Stimulated activated effector memory CD8-positive, alpha-beta T cell treated with anti-CD3 and anti-CD28 coated beads, Interleukin-12 subunit alpha, Interleukin-12 subunit beta, amount 100 ng/mL, for 72 hours (primary cell): ENCODE results near the gene SLC25A6.
"Not testable (repeated sequence)": the region's sequence is repeated elsewhere in the genome, so short reads cannot be mapped to it uniquely, and the experiment has no call there.

Source experiments
- ATAC-seq: fragments of 150-1000 bp; cut with Tn5 transposase; 2 replicates; pipeline ENCODE4 v1.10.0; 2021
- DNase-seq, 2 donors: peaks; one replicate each; pipeline ENCODE4 v3.0.0; 2021 to 2022; ENCODE audit warnings: low spot score in 2 of 2
- H3K27ac Mint-ChIP-seq: one replicate; pipeline ENCODE4 v1.8.0; 2022; ENCODE audit warnings: mild to moderate bottlenecking, mixed read lengths
- H3K36me3 Mint-ChIP-seq: one replicate; pipeline ENCODE4 v1.8.0; 2022; ENCODE audit warnings: mild to moderate bottlenecking, mixed read lengths
- H3K4me1 Mint-ChIP-seq: one replicate; pipeline ENCODE4 v1.8.0; 2022; ENCODE audit warnings: mixed read lengths
- H3K4me3 Mint-ChIP-seq: one replicate; pipeline ENCODE4 v1.8.0; 2022; ENCODE audit warnings: mild to moderate bottlenecking, mixed read lengths
- H3K9me3 Mint-ChIP-seq: one replicate; pipeline ENCODE4 v1.8.0; 2022; ENCODE audit warnings: mixed read lengths

Gene SLC25A6

GRCh38 chrX:1355131-1356046 lies 36.5 kb downstream of the SLC25A6 start:
- peaks cover 7% of the 10 kb centered on the region for H3K36me3 Mint-ChIP-seq
- peak; percentile 56 for ATAC-seq
- H3K4me1 Mint-ChIP-seq = peaks cover 6% of the 10 kb centered on the region
- DNase-seq = no peak
- peak overlapping the region; percentile 54 for H3K27ac Mint-ChIP-seq
- no peaks in the 10 kb centered on the region for H3K9me3 Mint-ChIP-seq
- H3K4me3 Mint-ChIP-seq = no peak overlapping the region

DNA sequence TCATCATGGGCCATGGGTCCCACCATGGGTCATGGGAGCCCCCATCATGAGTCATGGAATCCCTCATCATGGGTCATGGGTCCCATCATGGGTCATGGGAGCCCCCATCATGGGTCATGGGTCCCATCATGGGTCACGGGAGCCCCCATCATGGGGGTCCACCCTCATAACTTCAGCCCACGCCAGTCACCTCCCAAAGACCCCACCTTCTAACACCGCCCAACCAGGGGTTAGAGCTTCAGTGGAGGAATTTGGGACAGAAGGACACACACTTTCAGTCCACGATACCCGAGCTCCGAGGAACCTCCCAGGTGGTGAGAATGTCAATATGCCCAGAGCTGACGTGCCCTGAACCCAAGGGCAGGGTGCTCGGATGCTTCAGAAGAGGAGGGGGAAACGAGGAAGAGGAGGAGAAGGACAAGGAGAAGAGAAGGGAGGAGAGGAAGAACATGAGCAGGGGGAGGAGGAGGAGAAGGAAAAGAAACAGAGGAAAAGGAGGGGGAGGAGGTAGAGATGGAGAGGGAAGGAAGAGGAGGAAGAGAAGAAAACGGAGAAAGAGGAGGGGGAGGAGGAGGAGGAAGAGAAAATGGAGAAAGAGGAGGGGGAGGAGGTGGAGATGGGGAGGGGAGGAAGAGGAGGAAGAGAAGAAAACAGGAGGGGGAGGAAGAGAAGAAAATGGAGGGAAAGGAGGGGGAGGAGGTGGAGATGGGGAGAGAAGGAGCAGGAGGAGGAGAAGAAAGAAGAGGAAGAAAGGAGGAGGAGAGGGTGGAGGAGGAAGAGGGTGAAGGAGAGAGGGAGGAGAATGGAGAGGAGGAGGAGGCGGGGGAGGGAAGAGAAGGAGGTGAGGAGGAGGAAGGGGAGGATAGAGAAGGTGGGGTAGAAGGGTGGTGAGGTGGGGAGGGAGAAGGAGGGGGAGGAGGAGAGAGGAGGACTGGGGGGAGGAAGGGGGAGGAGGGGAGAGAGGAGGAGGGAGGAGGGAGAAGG lies 37.6 kb downstream of the SLC25A6 start:
- ATAC-seq (no peak), DNase-seq (no peak)
- H3K9me3 Mint-ChIP-seq = no peaks in the 10 kb centered on the region
- peaks cover 6% of the 10 kb centered on the region for H3K4me1 Mint-ChIP-seq
- H3K27ac Mint-ChIP-seq = peak overlapping the region; percentile 54
- H3K4me3 Mint-ChIP-seq = no peak overlapping the region
- no peaks in the 10 kb centered on the region for H3K36me3 Mint-ChIP-seq

- no peaks in the 10 kb centered on the region for H3K9me3 Mint-ChIP-seq
- ATAC-seq (no peak), DNase-seq (no peak)
- H3K36me3 Mint-ChIP-seq = no peaks in the 10 kb centered on the region
- H3K27ac Mint-ChIP-seq = no peak overlapping the region
- peaks cover 6% of the 10 kb centered on the region for H3K4me1 Mint-ChIP-seq
- H3K4me3 Mint-ChIP-seq = no peak overlapping the region
Measured at GRCh38 chrX:1351981-1352714, 39.8 kb downstream of the SLC25A6 start.

- not testable (repeated sequence) for DNase-seq, ATAC-seq, H3K4me1 Mint-ChIP-seq, H3K36me3 Mint-ChIP-seq, H3K27ac Mint-ChIP-seq, H3K4me3 Mint-ChIP-seq, H3K9me3 Mint-ChIP-seq
Measured at GRCh38 chrX:1349606-1350005, 42.3 kb downstream of the SLC25A6 start.

DNA sequence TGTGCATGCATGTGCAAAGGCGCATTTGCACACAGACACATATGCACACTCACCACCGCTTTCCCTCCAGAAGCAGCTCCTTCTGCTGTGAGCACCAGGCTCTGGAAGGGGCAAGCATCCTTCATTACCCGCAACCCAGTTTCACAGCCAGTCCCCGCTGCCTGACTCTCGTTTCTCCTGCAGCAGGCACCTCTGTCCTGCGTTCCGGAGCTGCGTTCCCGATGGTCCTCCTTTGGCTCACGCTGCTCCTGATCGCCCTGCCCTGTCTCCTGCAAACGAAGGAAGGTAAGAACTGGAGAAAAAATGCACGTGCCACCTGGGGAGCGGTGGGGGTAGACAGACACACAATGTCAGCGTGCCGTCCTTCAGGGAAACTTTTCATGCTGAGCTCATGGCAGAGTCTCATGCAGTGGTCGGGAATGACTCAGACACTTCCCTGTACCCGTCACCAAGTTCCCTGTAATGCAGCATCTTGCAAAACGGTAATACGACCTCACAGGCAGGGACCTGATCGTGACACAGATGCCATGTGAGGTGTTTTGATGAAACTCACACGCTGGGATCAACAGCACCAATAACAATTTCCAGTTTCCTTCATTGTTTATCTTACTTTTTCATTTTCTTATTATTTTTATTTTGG lies 50.2 kb downstream of the SLC25A6 start:
- Mint-ChIP-seq H3K27ac (no peak overlapping the region), H3K4me1 (peaks cover 5% of the 10 kb centered on the region), H3K36me3 (no peaks in the 10 kb centered on the region), H3K4me3 (no peak overlapping the region), H3K9me3 (no peaks in the 10 kb centered on the region)
- no peak for ATAC-seq
- DNase-seq = no peak

- DNase-seq = no peak
- ATAC-seq = peak; percentile 61
- Mint-ChIP-seq H3K4me1 (peaks cover 7% of the 10 kb centered on the region), H3K27ac (peak overlapping the region; percentile 68), H3K9me3 (no peaks in the 10 kb centered on the region), H3K36me3 (no peaks in the 10 kb centered on the region), H3K4me3 (peak overlapping the region; percentile 80)
Measured at GRCh38 chrX:1336948-1337779, 54.7 kb downstream of the SLC25A6 start.

- no peaks in the 10 kb centered on the region for H3K9me3 Mint-ChIP-seq
- peak within 1 kb of the TSS; percentile 68 for H3K27ac Mint-ChIP-seq
- peak within 1 kb of the TSS; percentile 80 for H3K4me3 Mint-ChIP-seq
- DNase-seq = no peak
- H3K4me1 Mint-ChIP-seq = peaks cover 7% of the 10 kb centered on the region
- H3K36me3 Mint-ChIP-seq = no peaks in the 10 kb centered on the region
- ATAC-seq = peak; percentile 58
Measured at GRCh38 chrX:1336331-1336943, 55.5 kb downstream of the SLC25A6 start, which contains the start of gene IL3RA. Gene IL3RA, plus strand, starts transcription at chrX:1336785. Its CDS starts 4,981 bp downstream, at chrX:1341766.
